ENCODE results near the gene XPO6. TPM values are rescaled to one million over a fixed set of nuclear protein-coding genes. Genes with fewer than 3 reads are reported as not detected.

The XPO6 gene
- total RNA-seq, 2 experiments from 2014 or later = 130 to 167 TPM

DNA sequence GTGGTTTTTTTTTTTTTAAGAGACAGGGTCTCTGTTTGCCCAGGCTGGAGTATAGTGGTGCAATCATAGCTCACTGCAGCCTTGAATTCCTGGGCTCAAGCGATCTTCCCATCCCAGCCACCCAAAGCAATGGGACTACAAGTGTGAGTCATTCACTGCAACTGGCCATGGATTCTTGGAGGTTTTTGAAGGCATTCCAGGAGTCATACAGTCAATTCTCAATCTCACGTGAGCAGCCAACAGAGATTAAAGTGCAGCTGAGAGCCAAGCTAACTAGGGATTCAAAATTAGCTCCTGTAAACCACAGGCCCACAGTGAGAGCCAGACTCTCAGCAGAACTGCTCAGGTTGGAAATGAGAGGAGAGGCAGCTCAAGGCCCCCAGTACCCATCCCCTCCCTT lies 30.2 kb downstream of the XPO6 start:
- H3K4me1 ChIP-seq (ENCODE audit: insufficient read depth, low read length, poor library complexity, severe bottlenecking) = peaks cover 35% of the 10 kb centered on the region
- H3K9me3 ChIP-seq (ENCODE audit: low read length) = peaks cover 15% of the 10 kb centered on the region
- peaks cover 14% of the 10 kb centered on the region; the same call in 1 of the 2 replicates for H4K20me1 ChIP-seq (ENCODE audit: insufficient read depth, low read length)
- peak overlapping the region; percentile 16; the same call in 1 of the 2 replicates for H3K4me2 ChIP-seq (ENCODE audit: low read length)
- H3K9me2 ChIP-seq (ENCODE audit: insufficient read depth, low read length) = no peaks in the 10 kb centered on the region
- H3K4me3 ChIP-seq (ENCODE audit: low read depth, low read length, poor library complexity, severe bottlenecking) = no peak overlapping the region
- peaks cover 88% of the 10 kb centered on the region for H3K36me3 ChIP-seq (ENCODE audit: insufficient read depth, low read length)
- ChIA-PET CTCF (ENCODE audit: unreplicated experiment) (no interaction called here), POLR2A (interaction anchor here (0.9 kb wide), 1 partner anchor 10 kb away, joined by 3 read pairs; no protein-coding TSS in a partner anchor)
- DNase-seq (ENCODE audit: low spot score) = no peak
- H3K27ac ChIP-seq (ENCODE audit: low read depth, low read length, poor library complexity, severe bottlenecking) = peak overlapping the region; percentile 0
- TF ChIP-seq EZH2phosphoT487 (IDR thresholded peaks at IDR 0.05; ENCODE audit: borderline replicate concordance, low read depth, low read length) = no peak
- TF ChIP-seq, protein P1, sequence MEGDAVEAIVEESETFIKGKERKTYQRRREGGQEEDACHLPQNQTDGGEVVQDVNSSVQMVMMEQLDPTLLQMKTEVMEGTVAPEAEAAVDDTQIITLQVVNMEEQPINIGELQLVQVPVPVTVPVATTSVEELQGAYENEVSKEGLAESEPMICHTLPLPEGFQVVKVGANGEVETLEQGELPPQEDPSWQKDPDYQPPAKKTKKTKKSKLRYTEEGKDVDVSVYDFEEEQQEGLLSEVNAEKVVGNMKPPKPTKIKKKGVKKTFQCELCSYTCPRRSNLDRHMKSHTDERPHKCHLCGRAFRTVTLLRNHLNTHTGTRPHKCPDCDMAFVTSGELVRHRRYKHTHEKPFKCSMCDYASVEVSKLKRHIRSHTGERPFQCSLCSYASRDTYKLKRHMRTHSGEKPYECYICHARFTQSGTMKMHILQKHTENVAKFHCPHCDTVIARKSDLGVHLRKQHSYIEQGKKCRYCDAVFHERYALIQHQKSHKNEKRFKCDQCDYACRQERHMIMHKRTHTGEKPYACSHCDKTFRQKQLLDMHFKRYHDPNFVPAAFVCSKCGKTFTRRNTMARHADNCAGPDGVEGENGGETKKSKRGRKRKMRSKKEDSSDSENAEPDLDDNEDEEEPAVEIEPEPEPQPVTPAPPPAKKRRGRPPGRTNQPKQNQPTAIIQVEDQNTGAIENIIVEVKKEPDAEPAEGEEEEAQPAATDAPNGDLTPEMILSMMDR (conservative IDR thresholded peaks at IDR 0.05; ENCODE audit: low read length) = no peak
- intact Hi-C loops (cut with micrococcal nuclease; ENCODE audit: unreplicated experiment) = no loop called here
- BruUV-seq (replicated peaks) = no TSS peak
- H2AFZ ChIP-seq (ENCODE audit: low read length) = no peak overlapping the region
- H3K79me2 ChIP-seq (ENCODE audit: insufficient read depth, low read depth, low read length) = peaks cover 76% of the 10 kb centered on the region

DNA sequence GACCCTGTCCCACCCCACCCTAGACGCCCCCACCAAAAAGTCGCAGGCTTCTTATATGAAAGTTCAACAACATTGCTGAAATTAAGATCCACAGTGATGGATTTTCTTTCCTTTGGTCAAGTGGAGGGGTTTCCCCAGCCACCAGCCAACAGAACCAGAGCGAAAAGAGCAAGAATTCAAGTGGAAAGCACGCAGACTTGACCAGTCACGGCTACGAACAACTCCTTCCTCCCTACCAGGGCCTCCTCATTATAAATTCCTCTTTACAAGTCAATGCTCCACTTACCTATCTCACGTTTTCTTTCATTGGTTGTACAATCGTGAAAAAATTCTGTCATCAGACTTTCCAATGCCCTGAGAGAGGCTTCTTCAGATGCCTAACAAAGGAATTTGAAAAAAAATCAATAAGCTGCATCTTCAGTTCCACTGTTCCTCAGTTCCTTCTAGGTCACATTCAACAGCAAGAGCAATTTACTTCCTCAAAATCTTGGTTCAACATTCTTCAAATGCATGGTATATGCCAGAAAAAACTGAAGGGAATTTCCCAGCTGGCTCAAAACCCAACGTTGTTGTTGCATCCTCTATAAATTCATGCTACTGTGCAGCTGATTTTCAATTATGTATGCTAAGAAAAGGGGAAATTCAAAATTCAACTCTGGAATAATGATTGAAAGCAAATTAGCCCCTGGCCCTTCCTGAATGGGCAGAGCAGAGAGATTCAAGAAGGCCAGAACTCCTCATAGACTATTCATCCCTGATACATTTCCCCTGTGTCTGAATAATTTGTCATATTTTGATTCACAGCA lies 30.9 kb downstream of the XPO6 start:
- Histone ChIP-seq H4K20me1 (ENCODE audit: insufficient read depth, low read length) (peaks cover 18% of the 10 kb centered on the region), H3K4me1 (ENCODE audit: insufficient read depth, low read length, poor library complexity, severe bottlenecking) (peaks cover 35% of the 10 kb centered on the region), H3K9me2 (ENCODE audit: insufficient read depth, low read length) (no peaks in the 10 kb centered on the region), H3K36me3 (ENCODE audit: insufficient read depth, low read length) (peaks cover 87% of the 10 kb centered on the region), H3K4me2 (ENCODE audit: low read length) (0 out of 2 replicates have a peak overlapping the region, but pooled peaks have one; percentile 16), H3K79me2 (ENCODE audit: insufficient read depth, low read depth, low read length) (peaks cover 74% of the 10 kb centered on the region), H3K9me3 (ENCODE audit: low read length) (peaks cover 15% of the 10 kb centered on the region), H3K4me3 (ENCODE audit: low read depth, low read length, poor library complexity, severe bottlenecking) (no peak overlapping the region), H2AFZ (ENCODE audit: low read length) (no peak overlapping the region), H3K27ac (ENCODE audit: low read depth, low read length, poor library complexity, severe bottlenecking) (peak overlapping the region; percentile 0)
- BruUV-seq (replicated peaks) = no TSS peak
- CTCF ChIA-PET (ENCODE audit: unreplicated experiment) = no interaction called here
- POLR2A ChIA-PET = interaction anchor here (0.9 kb wide), 1 partner anchor 9 kb away, joined by 3 read pairs; no protein-coding TSS in a partner anchor
- no peak for DNase-seq (ENCODE audit: low spot score)
- TF ChIP-seq, protein P1 (conservative IDR thresholded peaks at IDR 0.05; ENCODE audit: low read length) = no peak
- no peak for TF ChIP-seq EZH2phosphoT487 (IDR thresholded peaks at IDR 0.05; ENCODE audit: borderline replicate concordance, low read depth, low read length)
- intact Hi-C loops (cut with micrococcal nuclease; ENCODE audit: unreplicated experiment) = no loop called here

DNA sequence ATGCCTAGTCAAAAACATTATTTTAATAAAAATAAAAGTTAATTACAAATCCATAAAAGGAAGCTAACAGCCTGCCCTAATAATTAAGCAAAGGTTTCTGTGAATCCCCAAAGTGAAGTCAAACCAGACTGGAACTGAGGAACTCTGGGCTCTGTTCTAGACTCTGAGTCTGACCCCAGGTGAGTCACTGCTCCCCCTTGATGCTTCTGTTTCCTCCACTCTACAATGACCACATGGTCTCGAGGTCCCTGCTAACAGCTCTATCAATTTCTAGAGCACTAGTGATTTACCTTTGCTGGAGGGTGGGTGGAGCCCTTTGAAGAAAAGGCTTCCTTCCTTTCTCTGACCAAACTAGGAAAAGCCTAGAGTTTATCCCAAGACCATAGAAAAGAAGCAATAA lies 32.4 kb downstream of the XPO6 start:
- Histone ChIP-seq H4K20me1 (ENCODE audit: insufficient read depth, low read length) (peaks cover 18% of the 10 kb centered on the region), H3K36me3 (ENCODE audit: insufficient read depth, low read length) (peaks cover 87% of the 10 kb centered on the region), H3K9me2 (ENCODE audit: insufficient read depth, low read length) (no peaks in the 10 kb centered on the region), H2AFZ (ENCODE audit: low read length) (no peak overlapping the region), H3K27ac (ENCODE audit: low read depth, low read length, poor library complexity, severe bottlenecking) (no peak overlapping the region), H3K4me3 (ENCODE audit: low read depth, low read length, poor library complexity, severe bottlenecking) (no peak overlapping the region), H3K4me1 (ENCODE audit: insufficient read depth, low read length, poor library complexity, severe bottlenecking) (peaks cover 35% of the 10 kb centered on the region), H3K9me3 (ENCODE audit: low read length) (peaks cover 3% of the 10 kb centered on the region; the same call in 1 of the 2 replicates), H3K79me2 (ENCODE audit: insufficient read depth, low read depth, low read length) (peaks cover 59% of the 10 kb centered on the region), H3K4me2 (ENCODE audit: low read length) (no peak overlapping the region)
- intact Hi-C loops (cut with micrococcal nuclease; ENCODE audit: unreplicated experiment) = no loop called here
- ChIA-PET POLR2A (interaction anchor here (0.8 to 0.9 kb wide), 2 partner anchors 12 to 24 kb away, joined by 3 read pairs; no protein-coding TSS in a partner anchor), CTCF (ENCODE audit: unreplicated experiment) (no interaction called here)
- DNase-seq (ENCODE audit: low spot score) = no peak
- no peak for TF ChIP-seq EZH2phosphoT487 (IDR thresholded peaks at IDR 0.05; ENCODE audit: borderline replicate concordance, low read depth, low read length)
- TF ChIP-seq, protein P1 (conservative IDR thresholded peaks at IDR 0.05; ENCODE audit: low read length) = no peak
- BruUV-seq (replicated peaks) = no TSS peak
